ENCODE results near the gene NDST4.

- no peak for TF ChIP-seq EZH2 (IDR thresholded peaks at IDR 0.05; ENCODE audit: low read length)
- no peak for TF ChIP-seq CTCF (optimal IDR thresholded peaks at IDR 0.05 in 1 of 3, IDR thresholded peaks at IDR 0.05 in 1 of 3, conservative IDR thresholded peaks at IDR 0.05 in 1 of 3; ENCODE audit: extremely low read depth in 1 of 3, insufficient read depth in 2 of 3, low read length in 3 of 3)
These were observed 30.8 kb downstream of the NDST4 start for GRCh38 chr4:115082633-115083032.

Data from keratinocyte (primary cell).